Breast epithelium (tissue), 4 donors: ENCODE results near the gene KRT86. TPM values are rescaled to one million over a fixed set of nuclear protein-coding genes. Genes with fewer than 3 reads are reported as not detected.

Source experiments
- DNase-seq, 2 donors: peaks; one replicate each; pipeline ENCODE4 v3.0.0-alpha.2; 2019; ENCODE audit warnings: low spot score in 2 of 2
- H3K27ac ChIP-seq, 2 donors: fragments of 200-600 bp; sonication (generic) in 1 of 2; one replicate each; pipeline ENCODE4 v1.5.1; 2016 to 2019; ENCODE audit warnings: mild to moderate bottlenecking in 1 of 2
- H3K27me3 ChIP-seq, 2 donors: fragments of 200-600 bp; sonication (generic) in 1 of 2; one replicate each; pipeline versions ENCODE4 v1.5.1 to v1.6.0; 2017 to 2019; ENCODE audit warnings: control low read depth in 1 of 2, mild to moderate bottlenecking in 1 of 2
- H3K36me3 ChIP-seq: fragments of 200-600 bp; one replicate; pipeline ENCODE4 v1.5.1; 2019
- H3K4me1 ChIP-seq, 2 donors: fragments of 200-600 bp; sonication (generic); one replicate each; pipeline ENCODE4 v1.5.1; 2016 to 2019; ENCODE audit warnings: control low read depth in 1 of 2
- H3K4me3 ChIP-seq, 3 donors: fragments of 200-600 bp; sonication (generic); 1 replicate in 2 of 3; 2 replicates in 1 of 3; pipeline ENCODE4 v1.5.1; 2016 to 2019; ENCODE audit warnings: mild to moderate bottlenecking in 3 of 3, moderate library complexity in 2 of 3
- H3K9me3 ChIP-seq, 2 donors: fragments of 200-600 bp; sonication (generic) in 1 of 2; one replicate each; pipeline ENCODE4 v1.5.1; 2016 to 2019; ENCODE audit warnings: control low read depth in 1 of 2
- CTCF ChIP-seq, 3 donors: fragments of 450-650 bp; IDR thresholded peaks; one replicate each; pipeline ENCODE4 v1.5.1; 2016 to 2017; ENCODE audit warnings: antibody characterized with exemption in 3 of 3, mild to moderate bottlenecking in 3 of 3, moderate library complexity in 3 of 3
- POLR2A ChIP-seq: fragments of 450-650 bp; IDR thresholded peaks from one replicate; pipeline ENCODE4 v1.6.1; 2016; ENCODE audit warnings: antibody characterized with exemption, mild to moderate bottlenecking, moderate library complexity
- POLR2AphosphoS5 ChIP-seq, 3 donors: sonication (generic); formaldehyde crosslinking; IDR thresholded peaks; one replicate each; pipeline ENCODE4 v1.6.1; 2017; ENCODE audit warnings: antibody characterized with exemption in 3 of 3
- intact Hi-C: fragments of 100-400 bp; cut with DNase I; formaldehyde crosslinking; loops from one replicate; pipeline ENCODE4 v1.15.1; 2023; ENCODE audit warnings: low total_unique reads
- total RNA-seq, 3 donors: library from RNA; depleted of rRNA; stranded (reverse); fragments of >200 nt; gene quantifications; one replicate each; pipeline ENCODE4 v1.1.0, GENCODE V29; 2016

KRT86 gene
- total RNA-seq, 3 donors from 2014 or later: 0.66 to 2.2 TPM; not detected in 1

- H3K27ac ChIP-seq: peak overlapping the region; percentile 45 to 68
- no peaks in the 10 kb centered on the region for H3K36me3 ChIP-seq
- H3K27me3 ChIP-seq: no peaks in the 10 kb centered on the region
- H3K4me1 ChIP-seq: no peaks in the 10 kb centered on the region
- H3K9me3 ChIP-seq: peaks cover 4 to 14% of the 10 kb centered on the region in 2 donors
- H3K4me3 ChIP-seq: no peak overlapping the region
- intact Hi-C loops: no loop called here
- DNase-seq: no peak
- no peak for TF ChIP-seq CTCF (IDR thresholded peaks at IDR 0.05)
- no peak for TF ChIP-seq POLR2AphosphoS5 (IDR thresholded peaks at IDR 0.05)
- no peak for TF ChIP-seq POLR2A
Measured at GRCh38 chr12:52346593-52346992, 72.1 kb downstream of the KRT86 start.

- Histone ChIP-seq H3K27me3 (no peaks in the 10 kb centered on the region), H3K9me3 (peaks cover 4 to 14% of the 10 kb centered on the region in 2 donors), H3K4me3 (no peak overlapping the region), H3K27ac (peak overlapping the region; percentile 45 to 68), H3K36me3 (no peaks in the 10 kb centered on the region), H3K4me1 (no peaks in the 10 kb centered on the region)
- DNase-seq: no peak
- TF ChIP-seq POLR2A: no peak
- TF ChIP-seq POLR2AphosphoS5 (IDR thresholded peaks at IDR 0.05): no peak
- no peak for TF ChIP-seq CTCF (IDR thresholded peaks at IDR 0.05)
- intact Hi-C loops: no loop called here
Measured at GRCh38 chr12:52347016-52347415, 72.6 kb downstream of the KRT86 start.

GRCh38 chr12:52347551-52348510 is 73.4 kb downstream of the KRT86 start:
- H3K4me3 ChIP-seq: no peak overlapping the region
- DNase-seq: peak in 1 of 2 donors; percentile 43
- H3K36me3 ChIP-seq: no peaks in the 10 kb centered on the region
- intact Hi-C loops: no loop called here
- no peak for TF ChIP-seq POLR2A
- TF ChIP-seq CTCF (IDR thresholded peaks at IDR 0.05): no peak
- TF ChIP-seq POLR2AphosphoS5 (IDR thresholded peaks at IDR 0.05): no peak
- no peaks in the 10 kb centered on the region for H3K4me1 ChIP-seq
- peaks cover 4 to 14% of the 10 kb centered on the region in 2 donors for H3K9me3 ChIP-seq
- H3K27me3 ChIP-seq: no peaks in the 10 kb centered on the region
- no peak overlapping the region for H3K27ac ChIP-seq

- TF ChIP-seq CTCF (IDR thresholded peaks at IDR 0.05) (no peak), POLR2AphosphoS5 (IDR thresholded peaks at IDR 0.05) (no peak), POLR2A (no peak)
- no peaks in the 10 kb centered on the region for H3K36me3 ChIP-seq
- no peak overlapping the region for H3K27ac ChIP-seq
- intact Hi-C loops: no loop called here
- H3K27me3 ChIP-seq: no peaks in the 10 kb centered on the region
- H3K4me1 ChIP-seq: no peaks in the 10 kb centered on the region
- DNase-seq: no peak
- H3K9me3 ChIP-seq: peaks cover 0 to 2% of the 10 kb centered on the region in 2 donors
- H3K4me3 ChIP-seq: no peak overlapping the region
Measured at GRCh38 chr12:52349196-52349595, 74.8 kb downstream of the KRT86 start.

GRCh38 chr12:52350021-52350620 is 75.7 kb downstream of the KRT86 start:
- no peak for TF ChIP-seq CTCF (IDR thresholded peaks at IDR 0.05)
- TF ChIP-seq POLR2AphosphoS5 (IDR thresholded peaks at IDR 0.05): no peak
- no peak for TF ChIP-seq POLR2A
- DNase-seq: peak in 1 of 2 donors; percentile 31
- Histone ChIP-seq H3K9me3 (no peaks in the 10 kb centered on the region), H3K4me1 (no peaks in the 10 kb centered on the region), H3K27ac (no peak overlapping the region), H3K36me3 (no peaks in the 10 kb centered on the region), H3K27me3 (no peaks in the 10 kb centered on the region), H3K4me3 (no peak overlapping the region)
- intact Hi-C loops: loop anchor here (5.0 kb wide), 1 partner anchor 892 kb away; a partner anchor contains a TSS
